Stimulated activated CD8-positive, alpha-beta memory T cell treated with anti-CD3 and anti-CD28 coated beads, Interleukin-15, amount 100 ng/mL, for 24 hours (primary cell): Measurements from ENCODE around the gene VENTX.

ENCODE experiments used
- DNase-seq: peaks from one replicate; pipeline ENCODE4 v3.0.0-alpha.2; 2020; ENCODE audit warnings: low read depth

Gene VENTX, protein sequence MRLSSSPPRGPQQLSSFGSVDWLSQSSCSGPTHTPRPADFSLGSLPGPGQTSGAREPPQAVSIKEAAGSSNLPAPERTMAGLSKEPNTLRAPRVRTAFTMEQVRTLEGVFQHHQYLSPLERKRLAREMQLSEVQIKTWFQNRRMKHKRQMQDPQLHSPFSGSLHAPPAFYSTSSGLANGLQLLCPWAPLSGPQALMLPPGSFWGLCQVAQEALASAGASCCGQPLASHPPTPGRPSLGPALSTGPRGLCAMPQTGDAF

DNA sequence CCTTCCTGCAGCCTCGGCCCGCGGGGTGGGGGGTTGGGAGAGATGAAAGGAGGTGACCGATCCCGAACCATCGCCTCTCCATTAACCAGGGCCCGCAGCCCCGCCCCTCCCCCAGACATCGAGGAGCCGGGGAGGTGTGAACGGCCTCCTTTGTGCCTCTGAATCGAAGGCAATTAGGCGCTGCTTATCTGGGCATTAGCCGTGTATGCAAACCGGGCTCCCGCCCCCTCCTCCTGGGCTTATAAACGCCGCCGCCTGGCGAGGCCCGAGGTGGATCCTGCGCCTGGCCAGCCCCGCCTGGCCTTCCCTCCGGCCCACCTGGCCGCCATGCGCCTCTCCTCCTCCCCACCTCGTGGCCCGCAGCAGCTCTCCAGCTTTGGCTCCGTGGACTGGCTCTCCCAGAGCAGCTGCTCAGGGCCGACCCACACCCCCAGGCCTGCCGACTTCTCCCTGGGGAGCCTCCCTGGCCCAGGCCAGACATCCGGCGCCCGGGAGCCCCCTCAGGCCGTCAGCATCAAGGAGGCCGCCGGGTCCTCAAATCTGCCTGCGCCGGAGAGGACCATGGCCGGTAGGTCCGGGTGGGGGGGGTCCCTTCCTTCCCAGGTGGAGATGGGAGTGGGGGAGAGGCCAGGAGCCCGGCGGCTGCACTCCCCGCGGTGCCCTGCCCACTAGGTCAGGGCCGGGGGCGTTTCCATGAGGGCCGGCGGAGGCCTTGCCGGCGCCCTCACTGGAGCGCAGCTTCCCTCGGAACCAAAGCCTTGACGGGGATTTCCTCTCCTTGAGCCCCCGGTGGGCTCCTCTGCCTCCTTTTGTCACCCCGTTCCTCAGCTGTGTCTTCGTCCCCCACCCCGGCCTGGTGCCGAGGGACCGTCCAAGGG is at the start of gene VENTX:
VENTX (plus strand) TSS at position 268 of the 878 bp plus-strand sequence; CDS start at position 328, 60 bp downstream.
- DNase-seq = no peak

DNA sequence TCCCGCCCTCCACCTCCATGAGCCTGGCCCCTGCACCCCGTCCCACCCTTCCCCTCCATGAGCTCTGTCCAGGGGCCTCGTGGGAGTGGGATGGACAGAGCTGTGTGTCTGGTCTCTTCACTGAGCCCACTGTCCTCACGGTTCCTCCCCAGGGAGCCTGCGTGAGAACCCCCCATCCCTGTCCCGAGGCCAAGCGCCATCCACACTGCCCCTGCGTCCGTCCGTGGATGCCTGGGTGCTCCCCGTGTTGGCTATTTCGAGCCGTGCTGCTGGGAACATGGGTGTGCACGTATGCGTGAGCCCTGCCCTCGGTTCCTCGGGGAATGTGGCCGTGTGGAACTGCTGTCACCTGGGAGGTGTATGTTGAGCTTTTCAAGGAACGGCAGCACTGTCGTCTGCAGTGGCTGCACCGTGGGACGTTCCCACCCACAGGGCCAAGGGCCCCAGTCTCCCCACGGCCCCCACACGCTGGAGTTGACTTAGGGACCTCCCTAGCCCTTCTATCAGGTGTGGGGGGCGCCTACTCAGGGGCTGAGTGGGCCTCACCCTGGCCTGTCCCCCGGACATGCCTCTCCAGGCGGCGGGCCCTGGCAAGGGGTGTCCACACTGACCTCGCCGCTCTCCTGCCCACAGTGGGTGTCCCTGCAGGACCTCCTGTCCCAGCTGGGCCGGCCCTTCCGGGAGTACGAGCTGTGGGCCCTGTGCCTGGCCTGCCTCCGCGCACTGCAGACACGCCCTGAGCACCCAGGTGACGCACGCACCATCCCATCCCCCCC is 49.6 kb upstream of the VENTX start:
- DNase-seq = no peak

DNA sequence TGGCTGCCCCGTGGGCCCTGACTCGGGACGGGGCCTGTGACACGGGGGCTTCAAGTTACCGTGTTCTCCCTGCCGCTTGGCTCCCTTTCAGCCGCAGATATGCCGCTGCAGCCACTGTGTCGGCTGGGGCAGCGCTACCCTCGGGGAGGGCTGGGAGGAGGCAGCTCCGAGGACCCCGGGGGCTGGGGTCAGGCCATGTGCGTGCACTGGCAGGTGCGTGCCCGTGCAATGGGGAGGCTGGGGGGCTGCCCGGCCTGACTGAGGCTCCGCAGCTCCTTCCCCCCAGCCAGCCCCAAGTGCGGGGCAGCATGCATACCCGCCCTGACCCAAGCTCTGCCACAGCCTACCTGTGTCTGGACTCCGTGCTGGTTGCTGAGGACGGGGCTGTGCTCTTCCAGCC is 48.4 kb upstream of the VENTX start:
- DNase-seq = no peak

DNA sequence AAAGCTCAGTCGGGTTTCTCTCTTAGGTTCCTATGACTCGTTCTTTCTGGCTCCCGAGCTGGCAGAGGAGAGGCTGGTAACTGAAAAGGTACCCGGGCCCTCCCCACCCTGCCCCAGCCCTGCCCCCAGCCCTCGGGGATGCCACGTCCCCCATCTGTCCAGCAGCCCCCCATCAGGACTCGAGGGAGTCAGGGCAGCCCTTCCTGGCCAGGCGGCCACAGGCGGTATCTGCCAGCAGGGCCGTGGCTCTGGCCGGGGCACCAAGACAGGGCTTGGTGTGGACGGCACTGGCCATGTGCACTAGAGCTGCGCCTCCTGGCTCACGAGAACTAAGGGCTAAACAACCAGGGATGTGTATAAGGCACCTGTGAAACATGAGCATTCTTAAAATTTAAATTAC is 47.9 kb upstream of the VENTX start:
- no peak for DNase-seq

DNA sequence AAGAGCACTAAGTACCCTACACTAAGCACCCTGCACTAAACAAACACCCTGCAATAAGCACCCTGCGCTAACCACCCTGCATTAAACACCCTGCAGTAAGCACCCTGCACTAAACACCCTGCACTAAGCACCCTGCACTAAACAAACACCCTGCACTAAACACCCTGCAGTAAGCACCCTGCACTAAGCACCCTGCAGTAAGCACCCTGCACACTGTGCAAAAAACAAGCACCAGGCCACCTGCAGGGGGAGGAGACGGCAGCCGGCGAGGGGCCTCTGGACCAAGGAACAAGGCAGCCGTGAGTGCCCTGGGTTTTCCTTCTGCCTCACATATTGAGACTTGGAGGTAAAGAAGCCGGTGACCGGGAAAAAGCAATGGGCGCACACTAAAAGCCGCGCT is 47.4 kb upstream of the VENTX start:
- DNase-seq = no peak

DNA sequence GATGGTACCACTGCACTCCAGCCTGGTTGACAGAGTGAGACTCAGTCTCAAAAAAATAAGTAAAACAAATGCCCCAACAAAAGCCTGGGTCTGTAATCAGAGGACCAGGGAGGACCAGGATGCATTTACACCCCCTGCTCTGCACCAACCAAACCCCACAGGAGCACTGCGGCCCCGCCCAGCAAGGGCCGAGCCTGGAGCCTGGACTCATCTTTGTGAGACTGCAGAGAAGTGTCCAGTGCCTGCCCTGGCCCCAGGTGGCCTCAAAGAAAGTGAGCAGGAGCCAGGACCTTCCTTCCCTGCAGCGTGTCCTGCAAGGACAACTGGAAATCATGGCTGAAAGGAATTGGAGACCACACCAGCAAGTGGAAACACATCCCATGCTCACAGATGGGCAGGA is 46.0 kb upstream of the VENTX start:
- no peak for DNase-seq

DNA sequence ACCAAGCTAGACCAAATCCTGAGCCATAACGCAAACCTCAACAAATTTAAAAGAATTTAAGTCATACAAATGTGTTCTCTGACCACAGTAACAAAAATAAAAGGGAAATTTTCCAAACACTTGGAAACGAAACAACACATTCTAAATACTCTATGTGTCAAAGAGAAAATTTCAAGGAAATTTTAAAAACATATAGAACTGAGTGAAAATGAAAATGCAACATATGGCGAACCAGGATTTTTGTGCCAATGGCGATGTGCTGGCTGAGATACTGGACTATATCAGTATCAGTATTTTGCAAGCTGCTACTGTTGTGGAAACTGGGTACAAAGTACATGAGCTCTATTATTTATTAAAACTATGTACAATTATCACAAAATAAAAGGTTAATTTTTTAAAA is 43.5 kb upstream of the VENTX start:
- no peak for DNase-seq

DNA sequence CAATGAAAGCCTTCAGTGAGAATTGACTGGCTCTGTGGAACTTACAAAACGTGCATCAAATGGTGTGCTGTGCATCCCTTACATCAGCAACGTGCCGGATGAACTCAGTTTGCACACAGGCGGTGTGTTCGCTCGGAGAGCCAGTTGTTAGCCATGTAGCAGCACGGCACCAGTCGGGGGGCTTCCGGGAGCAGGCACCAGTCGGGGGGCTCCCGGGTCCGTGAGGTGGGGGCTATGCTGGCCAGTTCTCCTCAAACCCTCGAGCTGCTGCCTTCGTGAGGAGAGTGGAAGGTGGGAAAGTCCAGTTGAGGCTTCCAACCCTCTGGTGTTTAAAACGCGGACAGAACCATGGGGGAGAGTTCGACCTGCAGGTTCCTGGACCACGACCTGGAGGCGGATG is 42.6 kb upstream of the VENTX start:
- no peak for DNase-seq

DNA sequence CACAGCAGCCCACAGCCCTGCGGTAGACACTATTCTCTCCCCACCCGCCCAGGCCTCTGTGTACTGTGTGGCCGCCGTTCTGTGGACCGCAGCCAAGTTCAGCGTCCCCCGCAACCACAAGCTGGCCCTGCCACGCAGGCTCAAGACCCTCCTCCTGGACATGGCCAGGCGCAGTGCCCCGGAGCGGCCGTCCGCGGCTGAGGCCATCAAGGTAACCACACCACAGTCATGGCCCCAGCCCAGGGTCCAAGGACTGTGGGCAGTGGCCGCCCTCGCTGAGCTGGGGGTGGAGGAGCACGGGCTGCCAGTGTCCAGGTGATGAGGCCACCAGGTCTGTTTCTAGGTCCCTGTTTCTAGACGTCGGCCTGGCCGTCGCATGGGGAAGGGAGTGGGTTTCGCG is 42.0 kb upstream of the VENTX start:
- no peak for DNase-seq

DNA sequence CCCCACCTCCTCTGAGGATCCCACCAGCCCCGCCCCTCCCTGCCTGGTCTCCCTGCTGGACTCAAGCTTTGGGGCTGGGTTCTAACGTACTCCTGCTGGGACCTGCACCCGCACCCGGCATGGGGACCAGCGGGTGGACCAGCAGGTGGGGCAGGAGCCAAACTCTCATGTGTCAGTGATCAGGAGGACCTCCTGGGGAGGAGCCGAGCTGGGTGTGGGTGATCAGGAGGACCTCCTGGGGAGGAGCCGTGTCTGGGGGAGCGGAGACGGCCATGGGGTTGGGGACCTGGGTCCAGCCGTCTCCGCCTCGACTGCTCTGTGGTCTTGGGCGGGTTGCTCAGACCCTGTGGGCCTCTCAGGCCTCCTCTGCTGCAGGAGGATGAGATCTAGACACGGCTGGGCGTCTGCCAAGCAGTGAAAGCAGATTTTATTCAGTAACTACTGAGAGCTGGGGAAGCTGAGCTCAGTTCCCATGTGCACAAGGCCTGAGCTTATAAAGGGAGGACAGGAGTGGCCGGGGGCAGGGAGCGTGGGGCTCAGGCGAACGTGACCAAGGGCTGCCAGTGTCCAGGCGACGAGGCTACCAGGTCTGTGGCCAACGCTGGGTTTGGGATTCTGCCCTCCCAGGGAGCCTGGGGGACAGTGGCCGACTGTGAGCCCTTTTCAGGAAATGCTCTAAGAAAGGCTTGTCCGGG is 41.3 kb upstream of the VENTX start:
- no peak for DNase-seq

DNA sequence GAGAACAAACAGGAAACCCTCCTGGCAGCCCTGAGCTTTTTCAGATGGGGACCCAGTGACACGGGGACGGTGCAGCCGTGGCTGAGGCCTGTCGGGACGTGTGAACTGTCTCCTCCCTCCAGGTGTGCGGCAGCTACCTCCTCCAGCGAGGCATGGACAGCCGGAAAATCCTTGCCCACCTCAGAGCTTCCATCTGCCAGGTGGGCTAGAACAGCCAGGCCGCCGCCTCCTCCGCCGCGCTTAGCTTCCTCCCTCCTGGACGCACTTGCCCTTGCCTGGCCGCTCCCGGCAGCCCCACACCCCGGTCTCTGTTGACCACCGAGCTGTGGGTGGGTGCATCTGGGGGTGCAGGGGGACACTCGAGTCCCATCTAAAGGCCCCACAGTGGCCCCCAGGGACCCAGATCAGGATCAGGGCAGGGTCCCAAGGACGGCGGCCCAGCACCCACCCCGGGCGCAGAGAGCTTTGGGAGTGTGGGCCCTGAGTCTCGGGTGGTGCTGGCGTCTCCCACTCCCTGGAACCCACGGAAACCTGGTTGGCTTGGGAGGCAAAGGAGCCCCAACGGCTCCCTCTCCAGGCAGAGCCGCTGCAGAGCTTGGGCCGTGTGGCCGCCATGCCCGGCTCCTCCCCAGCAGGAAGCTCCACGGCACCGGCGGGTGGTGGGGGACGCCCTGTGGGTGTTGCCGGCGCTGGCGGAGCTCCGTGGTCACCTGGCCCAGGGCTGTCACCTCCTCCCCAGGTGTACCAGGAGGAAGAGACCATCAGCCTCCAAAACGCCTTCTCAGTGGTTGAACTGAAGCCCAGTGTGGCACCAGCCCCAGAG is 40.5 kb upstream of the VENTX start:
- no peak for DNase-seq

DNA sequence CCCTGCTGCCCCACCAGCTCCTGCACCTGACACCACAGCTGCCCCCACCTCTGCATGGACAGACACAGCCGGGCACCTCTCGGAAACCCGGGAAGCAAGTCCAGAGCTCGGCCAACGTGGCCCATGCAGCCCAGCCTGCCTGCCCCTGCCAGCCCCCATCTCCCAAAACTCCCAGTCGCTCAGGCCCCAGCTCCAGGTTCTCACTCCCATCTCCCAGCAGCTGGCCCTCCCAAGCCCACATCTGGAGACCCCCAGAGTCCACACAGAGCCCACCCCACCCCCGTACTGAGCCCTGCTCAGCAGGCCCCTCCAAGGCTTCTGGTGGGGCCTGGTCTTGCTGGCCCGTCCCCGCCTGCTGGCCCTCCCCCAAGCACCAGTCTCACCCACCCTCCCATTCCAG is 39.9 kb upstream of the VENTX start:
- DNase-seq = no peak

DNA sequence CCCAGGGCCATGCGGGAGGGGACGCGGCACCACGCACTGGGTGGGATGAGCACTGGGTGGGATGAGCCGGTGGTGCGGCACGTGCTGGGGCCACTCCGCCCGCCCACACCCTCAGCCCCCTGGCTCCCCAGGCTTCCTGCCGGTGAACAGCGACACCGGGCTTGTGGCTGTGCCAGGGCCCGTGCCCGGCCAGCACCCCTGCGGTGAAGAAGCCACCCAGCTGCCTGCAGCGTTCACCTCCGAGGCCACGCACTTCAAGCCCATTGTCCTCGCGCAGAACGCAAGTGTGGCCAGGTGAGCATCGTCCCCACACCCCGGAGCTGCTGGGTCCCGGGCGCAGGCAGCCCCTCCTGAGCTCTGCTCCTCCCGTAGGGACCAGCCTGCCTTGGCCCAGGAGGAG is 39.4 kb upstream of the VENTX start:
- DNase-seq = no peak

DNA sequence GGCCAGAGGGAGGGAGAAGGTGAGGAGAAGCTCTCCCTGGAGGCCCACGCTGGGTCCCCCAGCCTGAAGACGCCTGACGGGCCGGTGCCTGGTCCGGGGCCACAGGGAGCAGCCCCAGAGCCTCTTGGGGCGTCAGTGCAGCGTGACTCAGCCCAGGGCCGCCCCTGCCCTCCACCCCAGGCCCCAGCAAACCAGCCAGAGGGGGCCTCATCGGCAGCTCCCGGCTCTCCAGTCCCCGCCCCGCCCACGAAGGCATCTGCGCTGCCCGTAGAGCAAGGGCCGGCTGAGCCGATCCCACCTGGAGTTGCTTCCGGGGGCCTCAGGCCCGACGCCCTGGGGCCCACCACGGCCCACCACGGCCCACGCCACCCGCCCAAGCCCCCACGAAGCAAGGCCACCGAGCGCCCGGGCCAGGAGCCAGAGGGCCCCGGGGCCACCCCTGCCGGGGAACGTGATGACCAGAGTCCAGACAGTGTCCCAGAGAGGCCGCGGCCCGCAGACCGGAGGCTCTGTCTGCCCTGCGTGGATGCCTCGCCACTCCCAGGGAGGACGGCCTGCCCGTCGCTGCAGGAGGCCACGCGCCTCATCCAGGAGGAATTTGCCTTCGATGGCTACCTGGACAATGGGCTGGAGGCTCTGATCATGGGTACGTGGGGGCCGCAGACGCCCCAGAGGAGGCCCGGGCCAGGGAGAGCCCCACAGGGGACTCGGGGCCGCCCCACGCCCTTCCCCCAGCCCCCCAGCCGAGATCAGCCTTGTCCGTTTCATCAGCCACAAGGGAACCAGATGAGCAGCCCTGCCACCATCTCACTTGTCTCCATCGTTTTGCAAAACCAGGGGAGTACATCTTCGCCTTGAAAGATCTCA is 38.8 kb upstream of the VENTX start:
- no peak for DNase-seq

DNA sequence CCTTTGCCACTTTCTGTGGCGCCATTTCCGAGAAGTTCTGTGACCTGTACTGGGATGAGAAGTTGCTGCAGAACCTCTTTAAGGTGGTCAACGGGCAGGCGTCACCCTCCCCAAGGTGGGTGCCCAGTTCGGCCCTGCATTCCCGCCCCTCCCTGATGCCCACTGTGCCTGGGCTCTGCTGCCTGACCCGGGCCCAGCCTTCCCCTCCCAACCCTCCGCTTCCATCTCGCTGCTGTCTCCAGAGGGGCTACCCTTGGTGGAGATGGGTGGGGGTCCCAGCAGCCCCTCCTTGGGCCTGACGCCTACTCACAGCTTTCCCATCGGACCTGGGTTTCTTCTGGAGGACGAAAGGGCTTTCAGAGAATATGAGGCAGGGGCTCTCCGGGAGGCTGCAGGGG is 38.2 kb upstream of the VENTX start:
- DNase-seq = no peak

DNA sequence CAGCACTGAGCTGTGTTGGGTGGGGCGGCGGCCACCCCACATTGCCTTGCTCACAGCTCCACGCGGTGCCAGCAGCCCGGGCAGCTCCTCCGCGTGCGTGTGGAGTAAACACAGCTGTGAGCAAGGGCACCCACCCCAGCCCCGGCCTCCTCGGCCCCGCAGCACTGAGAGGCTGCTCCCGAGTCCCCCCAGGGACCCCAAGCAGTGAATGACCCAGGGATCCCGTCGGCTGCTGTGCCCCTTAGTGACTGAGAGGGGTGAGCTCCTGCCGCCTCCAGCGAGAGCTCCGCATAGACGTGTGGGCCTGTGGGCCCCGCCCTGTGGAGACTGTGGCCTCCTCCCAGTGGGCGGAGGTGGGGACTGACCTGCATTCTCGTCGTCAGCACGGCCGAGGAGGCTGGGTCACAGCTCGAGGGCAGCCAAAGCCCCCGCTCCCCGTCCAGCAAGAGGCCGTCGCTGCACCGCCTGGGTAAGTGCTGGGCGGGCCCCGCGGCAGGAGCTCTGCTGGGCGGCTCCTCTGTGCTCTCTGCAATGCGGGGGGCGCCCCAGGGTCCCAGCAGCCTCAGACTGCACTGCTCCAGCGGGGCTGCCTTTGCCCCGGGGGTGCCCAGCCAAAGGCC is 37.6 kb upstream of the VENTX start:
- DNase-seq = no peak

DNA sequence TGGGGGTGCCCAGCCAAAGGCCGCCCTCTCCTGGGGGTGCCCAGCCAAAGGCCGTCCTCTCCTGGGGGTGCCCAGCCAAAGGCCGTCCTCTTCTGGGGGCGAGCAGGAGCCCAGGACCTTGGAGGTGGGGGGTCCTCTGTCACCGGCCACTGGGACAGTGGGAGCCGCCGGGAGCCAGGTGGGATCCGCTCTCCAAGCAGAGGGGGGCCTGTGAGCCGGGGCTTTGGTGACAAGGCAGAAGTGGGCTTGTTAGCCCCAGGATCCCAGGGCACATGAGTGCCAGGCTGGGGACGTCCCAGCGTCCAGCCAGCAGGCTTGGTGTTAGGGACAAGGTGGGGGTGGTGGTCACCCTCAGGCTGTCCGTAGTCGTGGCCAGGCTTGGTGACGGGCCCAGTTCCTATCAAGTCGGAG is 37.0 kb upstream of the VENTX start:
- DNase-seq = no peak

DNA sequence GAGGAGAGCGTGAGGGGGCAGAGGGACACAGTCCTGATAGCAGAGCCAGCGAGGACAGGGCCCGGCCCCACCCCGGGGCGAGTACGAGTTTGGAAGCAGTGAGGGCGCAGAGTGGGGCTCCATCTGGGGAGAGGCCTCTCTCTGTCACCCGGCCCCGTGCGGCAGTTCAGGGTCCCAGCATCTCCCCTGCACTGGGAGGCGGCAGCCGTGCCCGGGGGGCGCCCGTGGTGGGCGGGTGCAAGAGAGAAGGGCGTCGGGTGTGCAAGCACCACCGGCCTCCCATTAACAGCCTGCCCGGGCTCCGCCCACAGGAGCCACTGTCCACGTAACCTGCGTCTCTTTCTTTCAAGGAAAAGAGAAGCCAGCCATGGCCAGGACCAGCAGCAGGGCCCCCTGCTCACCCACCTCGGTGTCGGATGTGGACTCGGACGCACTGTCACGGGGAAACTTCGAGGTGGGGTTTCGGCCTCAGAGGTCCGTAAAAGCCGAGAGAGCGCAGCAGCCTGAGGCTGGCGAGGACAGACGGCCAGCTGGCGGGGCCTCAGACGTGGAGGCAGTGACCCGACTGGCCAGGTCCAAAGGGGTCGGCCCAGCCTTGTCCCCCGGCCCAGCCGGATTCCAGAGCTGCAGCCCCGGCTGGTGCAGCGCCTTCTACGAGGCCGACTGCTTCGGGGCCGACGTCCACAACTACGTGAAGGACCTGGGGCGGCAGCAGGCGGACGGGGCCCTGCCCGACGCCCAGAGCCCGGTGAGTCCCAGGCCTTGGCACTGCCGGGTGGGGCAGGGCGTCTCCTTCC is 36.3 kb upstream of the VENTX start:
- DNase-seq = no peak
